ENCODE data around the gene ABCB6.
"Not testable (repeated sequence)": the region's sequence is repeated elsewhere in the genome, so short reads cannot be mapped to it uniquely, and the experiment has no call there.

Gene ABCB6

DNA sequence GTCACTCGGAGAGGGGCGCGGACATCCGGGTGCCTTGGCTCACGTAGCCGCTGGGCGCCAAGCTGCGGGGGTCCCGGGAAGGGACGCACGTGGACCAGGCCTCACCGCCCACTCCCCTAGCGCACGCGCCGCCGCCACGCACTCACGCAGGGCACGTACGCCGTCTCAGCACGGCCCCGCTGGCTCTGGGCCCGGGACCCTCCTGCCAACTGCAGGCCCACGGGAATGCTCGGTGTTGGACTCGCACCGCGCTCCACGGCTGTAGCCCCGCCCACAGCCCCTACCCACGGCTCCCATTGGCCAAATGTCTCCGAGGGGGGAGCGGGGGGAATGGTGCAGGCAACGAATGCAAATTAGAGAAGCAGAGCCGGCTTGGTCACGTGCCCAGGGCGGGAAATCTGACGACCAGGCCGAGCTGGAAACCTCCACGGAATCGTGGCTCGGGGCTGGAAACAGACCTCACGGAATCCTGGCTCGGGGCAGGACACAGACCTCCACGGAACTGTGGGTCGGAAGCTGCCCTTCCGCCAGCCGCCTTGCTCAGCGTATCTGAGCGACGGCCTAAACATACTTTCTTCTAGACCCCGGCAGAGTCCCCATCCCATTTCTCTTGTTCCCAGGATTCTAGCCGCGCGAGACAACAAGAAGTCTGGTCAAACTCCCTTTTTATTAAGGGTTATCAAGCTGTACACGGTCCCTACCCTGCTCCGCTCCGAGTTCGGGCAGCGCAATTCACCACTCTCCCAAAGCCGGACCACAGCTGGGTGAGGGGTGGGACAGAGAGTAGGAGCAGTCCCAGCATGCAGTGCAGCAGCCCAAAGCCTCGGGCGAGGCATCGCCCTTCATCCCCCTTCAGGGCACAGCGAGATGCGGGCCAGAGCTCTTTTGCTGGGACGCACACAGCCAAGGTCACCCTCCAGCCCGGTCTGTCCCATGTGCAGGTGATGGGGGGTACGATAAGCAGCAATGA is at the start of gene ABCB6:
Gene ABCB6, minus strand, starts transcription at position 227 of the 970 bp plus-strand sequence. CDS start 285 bp downstream, outside the sequence.
- DNase-seq (ENCODE audit: low read depth): peak; percentile 65

DNA sequence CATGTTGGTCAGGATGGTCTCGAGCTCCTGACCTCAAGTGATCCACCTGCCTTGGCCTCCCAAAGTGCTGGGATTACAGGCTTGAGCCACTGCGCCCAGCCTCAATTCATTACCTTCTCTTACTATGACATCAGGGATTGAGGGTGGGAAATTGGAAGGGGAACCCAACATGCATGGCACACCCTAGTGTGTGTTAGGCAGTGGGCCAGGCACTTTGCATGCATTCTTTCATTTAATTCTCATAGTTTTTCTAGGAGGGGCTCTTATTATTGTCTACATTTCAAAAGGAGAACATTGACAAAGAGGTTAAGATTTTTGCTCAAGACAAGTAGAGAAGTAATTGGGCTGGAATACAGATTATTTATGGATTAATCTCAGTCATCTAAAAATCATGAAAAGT is 49.5 kb upstream of the ABCB6 start:
- no peak for DNase-seq (ENCODE audit: low read depth)

DNA sequence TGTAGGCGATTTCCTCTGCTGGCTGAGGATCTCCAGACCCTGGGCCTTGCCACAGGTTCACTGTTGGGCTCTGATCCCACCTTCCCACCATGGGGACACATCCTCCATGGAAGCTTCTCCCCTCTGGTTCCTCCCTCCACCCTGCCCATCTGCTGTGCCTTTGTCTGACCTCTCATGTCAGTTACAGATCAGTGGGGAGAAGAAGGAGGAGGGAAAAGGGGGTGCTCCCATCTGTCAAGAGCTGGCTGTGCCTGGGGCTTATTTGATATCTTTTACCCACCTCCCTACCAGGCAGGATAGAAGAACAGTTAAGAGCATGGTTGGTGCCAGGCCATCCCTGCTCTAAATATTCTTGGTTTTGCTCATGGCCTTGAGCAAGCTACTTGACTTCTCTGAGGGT is 48.1 kb upstream of the ABCB6 start:
- DNase-seq (ENCODE audit: low read depth): no peak

DNA sequence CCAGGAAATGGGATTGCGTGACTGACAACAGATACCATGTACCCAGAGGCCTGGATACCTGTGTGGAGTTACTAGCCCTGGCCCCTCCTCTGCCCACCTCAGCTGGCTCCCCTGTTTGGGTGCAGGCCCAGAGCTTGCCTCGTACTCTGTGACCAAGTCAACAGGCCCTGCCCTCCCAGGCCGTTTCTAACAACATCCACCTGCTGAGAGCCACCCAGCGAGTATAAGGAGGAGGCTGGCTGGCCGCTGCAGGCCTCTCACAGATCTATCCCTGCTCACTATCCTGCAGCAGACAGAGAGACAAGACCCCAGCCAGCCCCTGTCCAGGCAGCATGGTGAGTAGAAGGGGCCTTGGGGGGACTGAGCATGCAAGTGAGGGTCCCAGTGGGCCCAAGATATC is 47.5 kb upstream of the ABCB6 start:
- DNase-seq (ENCODE audit: low read depth): no peak

DNA sequence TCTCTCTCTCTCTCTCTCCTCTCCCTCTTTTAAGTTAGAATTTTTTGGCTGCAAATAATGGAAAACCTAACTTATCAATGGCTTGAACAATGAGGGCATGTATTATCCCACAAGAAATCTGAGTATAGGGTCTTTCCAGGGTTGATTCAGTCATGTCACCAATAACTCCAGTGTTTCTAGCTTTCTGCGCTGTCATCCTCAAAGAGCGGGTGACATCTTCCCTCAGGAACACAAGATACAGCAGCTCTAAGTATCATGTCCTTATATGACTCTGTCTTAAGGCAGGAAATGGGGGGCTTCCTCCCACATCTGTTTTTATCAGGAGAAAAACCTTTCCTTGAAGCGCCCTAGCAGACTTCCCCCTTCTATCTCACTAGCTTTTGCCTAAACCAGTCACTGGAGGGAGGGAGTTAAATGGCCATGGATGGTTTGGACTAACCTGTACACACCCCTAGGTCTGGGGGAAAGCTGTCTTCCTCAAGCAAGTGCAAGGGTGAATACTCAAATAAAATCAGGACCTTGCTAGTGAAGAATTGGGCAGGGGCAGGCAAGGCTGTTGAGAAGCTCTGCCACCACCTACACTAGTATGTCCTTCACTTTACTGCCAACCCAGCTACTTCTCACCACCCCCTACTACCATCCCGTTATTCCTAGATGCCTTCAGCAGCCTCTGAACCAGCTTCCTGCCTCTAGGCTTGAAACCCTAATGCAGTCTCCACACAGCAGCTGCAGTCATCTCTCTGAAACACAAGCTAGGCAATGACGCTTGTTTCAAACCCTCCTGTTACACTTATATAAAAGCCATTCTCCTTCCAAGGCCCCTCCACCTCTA is 42.5 kb upstream of the ABCB6 start:
- DNase-seq (ENCODE audit: low read depth): no peak

DNA sequence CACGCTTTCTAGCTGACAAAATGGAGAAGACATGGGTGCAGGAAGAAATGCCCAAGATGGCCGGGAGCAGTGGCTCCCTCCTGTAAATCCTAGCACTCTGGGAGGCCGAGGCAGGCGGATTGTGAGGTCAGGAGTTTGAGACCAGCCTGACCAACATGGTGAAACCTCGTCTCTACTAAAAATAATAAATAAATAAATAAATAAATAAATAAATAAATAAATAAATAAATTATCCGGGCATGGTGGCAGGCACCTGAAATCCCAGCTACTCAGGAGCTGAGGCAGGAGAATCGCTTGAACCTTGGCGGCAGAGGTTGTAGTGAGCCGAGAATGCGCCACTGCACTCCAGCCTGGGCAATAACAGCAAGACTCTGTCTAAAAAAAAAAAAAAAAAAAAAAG is 40.2 kb upstream of the ABCB6 start:
- not testable (repeated sequence) for DNase-seq (ENCODE audit: low read depth)

DNA sequence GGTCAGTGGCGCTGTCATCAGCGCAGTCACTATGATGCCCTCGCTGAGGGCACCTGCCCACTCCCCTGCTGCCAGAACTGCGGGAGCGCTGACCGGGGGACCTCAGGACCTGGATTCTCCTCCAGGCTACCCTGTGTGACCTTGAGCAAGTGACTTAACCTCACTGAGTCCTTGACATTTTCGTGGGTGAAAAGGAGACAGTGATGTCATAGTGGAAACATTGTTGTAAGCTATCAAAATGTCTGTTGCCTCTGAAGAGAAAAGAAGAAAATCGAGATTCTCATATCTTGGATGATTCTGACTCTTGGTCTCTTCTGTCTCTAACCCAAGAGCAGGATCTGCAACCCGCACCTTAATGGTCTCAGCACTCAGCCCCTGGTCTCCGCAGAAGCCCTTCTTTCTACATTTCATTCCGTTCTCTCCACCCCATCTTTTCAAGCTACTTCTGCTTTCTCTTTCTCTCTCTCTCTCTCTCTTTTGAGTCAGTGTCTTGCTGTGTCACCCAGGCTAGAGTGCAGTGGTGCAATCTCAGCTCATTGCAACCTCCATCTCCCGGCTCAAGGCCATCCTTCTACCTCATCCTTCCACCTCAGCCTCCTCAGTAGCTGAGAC is 35.9 kb upstream of the ABCB6 start:
- no peak for DNase-seq (ENCODE audit: low read depth)

DNA sequence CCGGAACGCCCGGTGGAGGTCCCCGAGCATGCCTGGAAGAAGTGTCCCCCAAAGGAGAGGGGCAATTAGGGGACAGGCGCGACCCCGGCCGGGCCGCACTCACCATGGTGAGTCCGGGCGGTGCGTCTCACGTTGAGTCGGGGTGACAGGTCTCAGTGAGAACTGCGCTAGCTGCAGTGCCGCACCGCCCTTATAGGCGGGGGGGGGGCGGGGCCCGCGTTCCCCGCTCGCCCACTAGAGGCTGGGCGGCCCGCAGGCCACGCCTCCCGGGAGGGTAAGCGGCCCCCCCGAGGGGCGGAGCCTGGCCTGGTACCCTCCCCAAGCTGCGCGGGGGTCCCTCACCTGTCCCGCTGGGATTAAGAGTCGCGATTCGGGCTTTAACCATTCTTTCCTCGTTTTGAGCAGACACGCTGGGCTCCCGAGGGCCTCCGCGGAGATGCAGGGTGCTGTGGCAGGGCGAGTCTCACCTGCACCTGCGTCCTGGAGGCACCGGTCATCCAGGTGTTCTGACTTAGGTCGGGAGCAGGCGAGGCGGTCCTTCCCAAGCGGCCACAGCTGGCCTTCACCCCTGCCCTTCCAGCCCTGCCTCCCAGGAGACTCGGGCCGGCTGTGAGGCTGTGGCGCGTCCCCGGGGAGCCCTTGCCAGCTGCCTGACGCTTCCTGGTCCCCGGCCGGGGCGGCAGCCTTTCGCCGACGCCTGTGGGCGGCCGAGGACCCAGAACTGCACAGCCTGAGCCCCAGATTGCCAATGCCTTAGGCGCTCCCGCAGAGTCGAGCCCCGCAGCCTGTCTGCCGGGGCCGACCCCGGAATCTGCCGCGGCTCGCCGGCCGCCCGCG is 35.2 kb upstream of the ABCB6 start, which contains the start of gene TUBA4A:
Gene TUBA4A, minus strand, starts transcription at position 166 of the 837 bp plus-strand sequence. Its CDS starts 60 bp downstream, at position 106.
- peak; percentile 74 for DNase-seq (ENCODE audit: low read depth)

DNA sequence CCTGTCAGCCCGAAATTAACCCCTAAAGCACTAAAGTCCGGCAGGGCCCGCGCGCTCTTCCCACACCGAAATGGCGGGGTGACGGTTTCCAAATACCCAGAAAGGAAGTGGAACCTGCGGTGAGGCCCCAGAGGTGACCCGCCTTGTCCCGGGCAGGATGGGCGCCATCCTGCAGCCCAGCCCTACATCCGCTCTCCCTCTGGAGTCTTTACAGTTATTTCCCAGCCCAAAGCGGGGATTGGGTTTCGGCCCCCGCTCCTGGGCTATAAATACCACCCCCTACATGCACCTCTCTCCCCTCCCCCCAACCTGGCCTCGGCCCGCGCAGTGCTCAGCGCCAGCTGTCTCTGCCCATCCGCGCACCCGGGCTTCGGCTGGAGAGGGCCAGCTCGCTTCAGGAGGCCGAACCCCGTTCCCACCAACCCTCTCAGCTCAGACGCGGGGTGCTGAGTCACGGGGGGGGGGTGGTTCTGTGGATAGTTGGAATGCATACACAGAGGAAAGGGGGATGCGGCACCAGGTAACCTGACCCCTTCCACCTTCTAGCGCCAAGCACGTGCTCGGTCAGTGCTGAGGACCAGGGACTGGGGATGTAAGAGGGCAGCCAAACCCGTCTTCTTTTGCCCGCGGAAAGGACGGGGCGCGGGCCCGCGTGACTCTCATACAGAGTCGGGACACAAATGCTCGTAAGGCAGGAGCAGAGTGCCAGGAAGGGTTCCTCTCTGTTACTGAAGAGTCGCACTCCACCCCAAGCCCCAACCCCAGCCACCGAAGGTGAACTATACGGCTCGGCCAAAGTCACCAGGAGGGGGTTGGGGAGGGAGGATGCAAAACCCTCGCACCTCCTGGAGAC is 34.4 kb upstream of the ABCB6 start, which contains the start of gene TUBA4B:
Gene TUBA4B, plus strand, starts transcription at position 344 of the 853 bp plus-strand sequence. Its CDS starts 165 bp downstream, at position 509.
- no peak for DNase-seq (ENCODE audit: low read depth)

DNA sequence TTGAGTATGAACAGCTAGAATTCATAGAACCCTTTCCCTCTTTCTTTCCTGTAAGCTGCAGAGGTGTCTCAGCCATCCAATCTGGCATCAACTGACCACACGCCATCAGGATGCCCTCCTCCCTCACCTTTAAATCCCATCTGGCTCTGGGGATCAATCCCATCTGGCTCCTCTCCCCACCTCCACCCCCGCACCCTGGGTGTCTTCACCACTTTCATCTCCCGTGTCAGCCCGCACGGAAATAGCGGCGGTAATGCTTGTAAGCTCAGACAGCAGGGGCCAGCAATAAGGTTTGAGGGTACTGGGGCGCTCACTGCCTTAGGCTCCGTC is 33.8 kb upstream of the ABCB6 start:
- DNase-seq (ENCODE audit: low read depth): no peak

DNA sequence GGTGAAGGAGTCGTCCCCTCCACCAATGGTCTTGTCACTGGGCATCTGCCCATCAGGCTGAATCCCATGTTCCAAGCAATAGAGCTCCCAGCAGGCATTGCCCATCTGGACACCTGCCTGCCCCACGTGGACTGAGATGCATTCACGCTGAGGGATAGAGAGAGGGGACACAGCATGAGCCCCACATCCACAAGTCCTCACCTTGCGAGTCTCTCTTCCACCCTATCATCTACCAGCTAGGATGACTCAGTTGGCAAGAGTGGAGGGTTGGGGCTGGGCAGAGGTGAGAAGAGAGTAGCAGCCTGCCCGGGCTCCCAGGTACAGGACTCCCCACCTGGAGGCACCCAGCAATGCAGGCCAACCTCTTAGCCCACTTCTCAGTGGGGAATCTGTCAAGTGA is 33.3 kb upstream of the ABCB6 start:
- no peak for DNase-seq (ENCODE audit: low read depth)

DNA sequence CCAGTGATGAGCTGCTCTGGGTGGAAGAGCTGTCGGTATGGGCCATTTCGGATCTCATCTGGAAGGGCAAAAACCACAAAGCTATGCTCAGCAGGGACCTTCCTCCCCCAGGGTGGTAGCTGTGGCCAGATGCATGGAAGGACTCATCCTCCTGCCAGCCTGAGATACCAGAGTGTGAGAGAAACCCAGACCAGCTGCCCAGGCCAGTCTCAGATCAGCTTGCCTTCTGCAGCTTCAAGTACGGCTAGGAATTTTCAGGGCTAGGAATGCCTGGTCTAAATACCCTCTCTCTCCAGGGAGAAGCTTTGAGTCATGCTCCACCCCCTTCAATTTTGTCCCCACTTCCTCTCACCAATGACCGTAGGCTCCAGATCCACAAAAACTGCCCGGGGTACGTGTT is 32.9 kb upstream of the ABCB6 start:
- no peak for DNase-seq (ENCODE audit: low read depth)

DNA sequence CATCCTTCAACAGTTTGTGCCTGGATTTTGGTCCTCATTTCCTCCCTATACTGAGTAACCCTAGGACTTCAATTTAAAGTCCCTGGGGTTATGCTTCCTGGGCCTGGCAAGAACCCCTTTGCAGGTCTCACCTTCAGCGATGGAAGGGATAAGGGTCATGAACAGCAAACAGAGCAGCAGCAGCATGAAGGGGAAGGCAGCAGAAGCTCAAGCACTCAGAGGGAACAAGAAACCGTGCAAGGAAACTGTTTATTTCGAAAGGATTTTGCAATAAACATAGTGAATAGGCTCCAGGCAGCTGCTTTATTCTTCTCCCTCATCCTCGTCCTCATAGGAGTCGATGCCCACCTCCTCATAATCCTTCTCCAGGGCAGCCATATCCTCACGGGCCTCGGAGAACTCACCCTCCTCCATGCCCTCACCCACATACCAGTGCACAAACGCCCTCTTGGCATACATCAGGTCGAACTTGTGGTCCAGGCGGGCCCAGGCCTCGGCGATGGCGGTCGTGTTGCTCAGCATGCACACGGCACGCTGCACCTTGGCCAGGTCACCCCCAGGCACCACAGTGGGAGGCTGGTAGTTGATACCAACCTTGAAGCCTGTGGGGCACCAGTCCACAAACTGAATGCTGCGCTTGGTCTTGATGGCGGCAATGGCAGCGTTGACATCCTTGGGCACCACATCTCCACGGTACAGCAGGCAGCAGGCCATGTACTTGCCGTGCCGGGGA is 31.5 kb upstream of the ABCB6 start:
- no peak for DNase-seq (ENCODE audit: low read depth)

DNA sequence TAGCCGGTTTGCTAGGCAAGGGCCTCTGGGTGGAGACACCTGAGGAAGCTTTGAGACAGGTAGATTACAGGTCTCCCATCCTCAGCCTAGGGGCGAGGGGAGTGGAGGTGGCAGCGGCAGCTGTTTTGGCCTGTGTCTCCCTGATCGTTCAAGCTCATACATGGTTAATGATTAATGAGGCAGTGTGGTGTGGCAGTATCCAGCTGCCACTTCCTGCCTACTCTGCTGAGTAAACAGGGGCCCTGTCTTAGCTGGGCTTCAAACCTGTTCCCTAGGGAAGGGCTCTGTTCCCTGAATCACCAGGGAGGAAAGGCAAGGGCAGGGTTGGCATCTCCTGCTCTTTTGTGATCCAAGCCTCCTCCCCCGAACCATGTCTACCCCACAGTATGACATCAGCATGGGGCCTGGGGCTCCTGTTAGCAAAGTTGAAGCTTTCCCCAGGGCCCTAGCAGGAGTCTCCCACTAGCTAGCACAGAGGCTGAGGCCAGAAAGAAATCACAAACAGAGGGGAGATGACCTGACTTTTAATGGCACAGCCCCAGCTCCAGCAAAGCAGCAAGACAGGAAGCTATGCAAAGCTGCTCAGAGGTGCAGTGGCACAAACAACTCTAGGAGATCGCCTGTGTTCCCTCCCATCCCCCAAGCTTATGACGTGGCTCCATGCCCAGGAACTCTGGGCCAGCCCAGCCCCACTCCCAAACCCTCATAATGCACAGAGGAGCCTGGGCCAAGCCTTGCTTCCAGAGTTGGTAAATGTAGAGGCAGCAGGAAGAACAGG is 30.6 kb upstream of the ABCB6 start:
- DNase-seq (ENCODE audit: low read depth): no peak

DNA sequence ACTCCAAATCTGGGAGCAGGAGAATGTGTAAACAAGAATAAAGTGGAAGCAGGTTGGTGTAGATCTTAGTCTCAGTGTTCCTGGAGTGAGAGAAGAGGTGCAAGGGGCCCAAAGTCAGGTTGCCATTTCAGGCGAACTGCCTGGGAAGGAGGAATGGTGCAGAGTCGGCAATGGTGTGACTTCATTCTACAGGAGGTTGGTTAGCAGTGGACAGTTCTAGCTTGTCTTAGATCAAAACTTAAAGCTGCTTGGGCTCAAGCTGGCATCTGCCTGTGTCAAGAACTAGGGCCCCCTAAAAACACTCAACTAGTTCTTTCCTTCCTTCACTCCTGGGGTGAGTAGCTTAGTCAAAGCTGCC is 30.1 kb upstream of the ABCB6 start:
- DNase-seq (ENCODE audit: low read depth): no peak

DNA sequence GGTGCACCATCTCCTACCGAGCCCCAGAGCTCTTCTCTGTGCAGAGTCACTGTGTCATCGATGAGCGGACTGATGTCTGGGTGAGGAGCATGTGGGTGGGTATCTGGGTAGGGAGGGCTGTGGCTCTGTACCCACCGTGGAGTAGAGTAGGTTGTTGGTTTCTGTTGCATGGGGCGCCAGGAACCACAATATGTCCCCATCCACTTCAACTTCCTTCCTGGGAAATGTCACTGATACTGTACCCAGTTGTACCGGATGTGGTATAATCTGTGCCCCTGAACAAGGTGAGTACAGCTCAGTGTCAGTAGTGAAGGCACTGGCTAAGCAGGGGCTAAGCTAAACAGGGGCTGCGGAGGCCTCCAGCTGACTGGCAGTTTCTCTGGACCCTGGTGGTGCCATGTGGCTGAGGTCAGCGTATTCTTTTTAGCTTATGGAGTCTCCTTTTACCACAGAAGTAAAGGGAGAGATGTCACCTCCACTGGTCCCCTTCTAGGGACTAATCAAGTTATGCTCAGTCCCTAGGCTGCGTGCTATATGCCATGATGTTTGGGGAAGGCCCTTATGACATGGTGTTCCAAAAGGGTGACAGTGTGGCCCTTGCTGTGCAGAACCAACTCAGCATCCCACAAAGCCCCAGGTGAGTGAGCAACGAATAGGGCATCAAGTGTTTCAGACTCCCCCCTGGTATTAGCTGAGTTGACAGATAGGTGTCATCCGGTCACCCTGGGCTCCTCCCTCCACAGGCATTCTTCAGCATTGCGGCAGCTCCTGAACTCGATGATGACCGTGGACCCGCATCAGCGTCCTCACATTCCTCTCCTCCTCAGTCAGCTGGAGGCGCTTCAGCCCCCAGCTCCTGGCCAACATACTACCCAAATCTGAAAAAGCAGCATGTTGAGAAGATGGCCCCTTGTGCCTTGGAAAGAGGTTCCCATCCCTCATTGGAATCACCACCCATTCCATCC is 29.2 kb upstream of the ABCB6 start:
- no peak for DNase-seq (ENCODE audit: low read depth)

DNA sequence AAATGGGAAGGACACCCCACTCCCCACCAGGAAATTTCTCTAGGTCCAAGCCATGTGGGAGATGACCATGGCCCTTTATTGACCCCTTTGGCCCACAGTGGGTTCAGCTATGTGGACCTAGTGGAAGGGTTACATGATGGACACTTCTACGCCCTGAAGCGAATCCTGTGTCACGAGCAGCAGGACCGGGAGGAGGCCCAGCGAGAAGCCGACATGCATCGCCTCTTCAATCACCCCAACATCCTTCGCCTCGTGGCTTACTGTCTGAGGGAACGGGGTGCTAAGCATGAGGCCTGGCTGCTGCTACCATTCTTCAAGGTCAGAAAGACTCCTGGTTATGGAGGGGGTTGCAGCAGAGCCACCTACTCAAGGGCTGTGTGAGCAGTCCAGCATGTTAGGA is 27.8 kb upstream of the ABCB6 start:
- no peak for DNase-seq (ENCODE audit: low read depth)

DNA sequence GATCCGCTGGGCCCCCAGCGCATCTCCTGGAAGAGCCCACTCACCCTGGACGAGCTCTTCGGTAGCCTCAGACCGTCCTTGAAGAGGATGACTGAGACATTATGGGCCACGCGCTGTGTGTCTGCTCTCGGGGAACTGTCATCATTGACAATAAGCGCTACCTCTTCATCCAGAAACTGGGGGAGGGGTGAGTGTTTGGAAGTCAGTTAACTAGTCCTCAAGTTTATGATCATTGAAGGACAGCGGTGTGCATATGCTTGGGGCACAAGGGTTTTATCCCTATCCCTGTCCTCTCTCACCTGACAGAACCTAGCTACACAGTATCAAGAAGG is 27.1 kb upstream of the ABCB6 start:
- no peak for DNase-seq (ENCODE audit: low read depth)

All from stimulated activated CD8-positive, alpha-beta memory T cell treated with anti-CD3 and anti-CD28 coated beads, Interleukin-15, amount 100 ng/mL, for 24 hours (primary cell).